GM12892 (cell line): Measurements from ENCODE around the gene NDUFS4.

Experiments
- POLR2A ChIP-seq: IDR thresholded peaks from 2 replicates; pipeline ENCODE4 v1.6.1; 2011; ENCODE audit warnings: low read depth, low read length, control low read depth
- TAF1 ChIP-seq: IDR thresholded peaks from 2 replicates; pipeline ENCODE4 v1.6.1; 2011; ENCODE audit warnings: low read depth, mild to moderate bottlenecking, control low read depth, low read length, borderline replicate concordance

GRCh38 chr5:53537711-53538110, 22.7 kb upstream of the NDUFS4 start:
- TF ChIP-seq POLR2A = no peak
- TF ChIP-seq TAF1 = no peak
